KBM-7 (cell line): ENCODE results near the gene SLC6A18.
"Not testable (repeated sequence)": the region's sequence is repeated elsewhere in the genome, so short reads cannot be mapped to it uniquely, and the experiment has no call there.

Experiments used
- DNase-seq: peaks from one replicate; pipeline ENCODE4 v3.0.0-alpha.2; 2015
- in situ Hi-C: fragments of 300-500 bp; cut with MboI; formaldehyde crosslinking; loops from 2 replicates; pipeline ENCODE4 v1.14.3; 2020; ENCODE audit warnings: low sequenced_read_pairs, low pct_unique_long_range_greater_than_20kb, mixed read lengths

SLC6A18 gene

DNA sequence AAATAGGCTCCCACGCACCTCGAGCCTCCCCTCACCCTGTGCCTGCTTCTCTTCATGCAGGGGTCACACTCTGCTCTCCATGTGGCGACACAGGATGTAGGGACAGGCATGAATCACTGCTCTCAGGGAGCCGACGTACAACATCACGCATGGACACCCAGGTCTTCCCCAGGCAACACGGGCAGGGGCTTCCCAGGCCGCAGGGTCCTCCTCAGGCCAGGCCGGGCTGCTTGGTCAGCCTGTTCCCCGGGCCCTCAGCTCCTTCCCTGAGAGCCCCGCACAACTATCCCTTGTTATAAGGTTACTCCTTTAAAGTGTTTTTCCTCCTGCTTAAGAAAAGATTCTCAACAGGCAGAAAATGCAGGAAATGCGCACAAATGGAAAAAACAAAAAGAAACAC lies 1.1 kb downstream of the SLC6A18 start:
- no peak for DNase-seq
- in situ Hi-C loops: no loop called here

DNA sequence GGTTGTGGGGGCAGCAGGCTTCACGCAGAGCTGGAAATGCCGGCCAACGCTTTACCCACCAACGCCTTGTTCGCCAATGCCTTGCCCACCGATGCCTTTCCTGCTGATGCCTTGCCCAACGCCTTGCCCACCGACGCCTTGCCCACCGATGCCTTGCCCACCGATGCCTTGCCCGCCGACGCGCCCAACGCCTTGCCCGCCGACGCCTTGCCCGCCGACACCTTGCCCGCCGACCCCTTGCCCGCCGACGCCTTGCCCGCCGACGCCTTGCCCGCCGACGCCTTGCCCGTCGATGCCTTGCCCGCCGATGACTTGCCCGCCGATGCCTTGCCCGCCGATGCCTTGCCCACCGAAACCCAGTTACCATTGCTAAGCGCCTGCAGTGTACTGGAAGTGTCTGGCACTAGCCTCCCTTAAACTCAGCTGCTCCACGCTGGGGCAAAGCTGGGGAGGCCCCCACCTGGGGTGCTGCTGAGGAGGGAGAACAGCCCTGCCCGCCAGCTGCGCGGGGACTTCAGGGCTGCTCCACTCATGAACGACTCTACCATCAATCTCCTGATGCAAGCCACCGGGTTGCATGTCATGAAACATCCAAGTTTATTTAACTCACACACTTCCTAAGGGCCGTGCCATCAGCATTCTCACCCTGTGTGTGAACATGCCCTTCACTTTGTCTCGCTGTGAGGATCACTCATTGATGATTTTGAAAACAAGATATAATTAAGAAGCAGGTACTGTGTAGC lies 1.8 kb downstream of the SLC6A18 start:
- no peak for DNase-seq
- in situ Hi-C loops: no loop called here

DNA sequence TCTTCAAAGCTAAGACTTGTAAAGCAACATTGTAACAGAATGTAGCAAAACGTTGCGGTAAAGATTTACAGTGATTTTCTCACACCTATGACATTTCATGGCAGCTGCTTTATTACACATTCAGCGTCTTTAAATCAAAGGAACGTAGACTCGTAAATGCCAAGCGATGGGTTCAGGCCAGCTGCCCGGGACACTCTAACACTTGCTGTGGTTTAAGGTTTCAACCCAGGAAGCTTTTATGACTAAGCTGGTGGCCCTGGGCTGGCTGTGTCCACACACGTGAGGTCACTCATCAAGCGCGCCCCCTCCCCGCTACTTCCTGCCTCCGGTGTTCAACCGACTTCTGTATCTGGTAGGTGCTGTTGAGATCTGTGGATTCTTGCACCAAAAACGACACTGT lies 2.5 kb downstream of the SLC6A18 start:
- DNase-seq: no peak
- in situ Hi-C loops: no loop called here

DNA sequence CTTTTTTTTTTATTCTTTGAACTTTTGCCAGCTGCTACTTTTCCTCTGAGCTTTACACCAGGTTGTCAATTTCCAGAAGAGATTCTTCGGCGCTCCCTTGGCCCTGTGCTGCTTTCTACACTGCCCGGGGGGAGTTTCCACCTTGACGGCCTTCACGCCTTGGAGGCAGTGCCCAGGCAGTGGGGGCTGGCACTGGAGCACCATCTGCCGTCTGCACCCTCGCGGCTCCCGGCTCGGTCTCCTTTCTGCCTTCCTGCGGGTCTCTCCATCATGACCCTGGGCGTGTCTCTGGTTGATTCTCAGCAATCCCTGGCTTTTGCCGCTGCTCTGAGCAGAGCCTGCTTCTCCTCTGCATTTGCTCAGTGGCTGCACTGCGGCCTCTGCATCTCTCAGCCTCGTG lies 2.9 kb downstream of the SLC6A18 start:
- in situ Hi-C loops: no loop called here
- no peak for DNase-seq

DNA sequence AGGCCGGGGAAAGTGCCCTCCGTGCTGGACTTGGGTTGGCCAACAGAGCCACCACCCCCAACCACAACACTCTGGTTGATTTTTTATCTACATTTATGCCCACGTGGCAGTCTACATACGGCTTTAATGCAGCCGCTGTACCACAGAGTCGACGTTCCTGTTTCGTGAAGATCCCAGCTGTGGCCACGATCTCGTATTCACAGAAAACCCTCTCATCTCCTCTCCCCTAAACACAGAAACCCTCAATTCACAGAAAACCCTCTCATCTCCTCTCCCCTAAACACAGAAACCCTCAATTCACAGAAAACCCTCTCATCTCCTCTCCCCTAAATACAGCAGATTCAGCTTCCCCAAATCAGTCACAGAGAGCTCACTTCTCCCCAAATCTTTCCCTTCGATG lies 3.8 kb downstream of the SLC6A18 start:
- DNase-seq, in situ Hi-C loops: not testable (repeated sequence)

DNA sequence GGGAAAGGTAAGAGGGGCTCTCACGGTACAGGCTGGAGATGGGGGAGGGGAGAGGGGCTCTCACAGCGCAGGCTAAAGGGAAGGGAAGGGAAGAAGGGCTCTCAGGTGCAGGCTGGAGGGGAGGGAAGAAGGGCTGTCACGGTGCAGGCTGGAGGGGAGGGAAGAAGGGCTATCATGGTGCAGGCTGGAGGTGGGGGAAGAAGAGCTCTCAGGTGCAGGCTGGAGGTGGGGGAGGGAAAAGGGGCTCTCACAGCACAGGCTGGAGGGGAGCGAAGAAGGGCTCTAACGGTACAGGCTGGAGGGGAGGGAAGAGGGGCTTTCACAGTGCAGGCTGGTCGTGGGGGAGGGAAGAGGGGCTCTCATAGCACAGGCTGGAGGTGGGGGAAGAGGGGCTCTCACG lies 4.6 kb downstream of the SLC6A18 start:
- in situ Hi-C loops: no loop called here
- no peak for DNase-seq

DNA sequence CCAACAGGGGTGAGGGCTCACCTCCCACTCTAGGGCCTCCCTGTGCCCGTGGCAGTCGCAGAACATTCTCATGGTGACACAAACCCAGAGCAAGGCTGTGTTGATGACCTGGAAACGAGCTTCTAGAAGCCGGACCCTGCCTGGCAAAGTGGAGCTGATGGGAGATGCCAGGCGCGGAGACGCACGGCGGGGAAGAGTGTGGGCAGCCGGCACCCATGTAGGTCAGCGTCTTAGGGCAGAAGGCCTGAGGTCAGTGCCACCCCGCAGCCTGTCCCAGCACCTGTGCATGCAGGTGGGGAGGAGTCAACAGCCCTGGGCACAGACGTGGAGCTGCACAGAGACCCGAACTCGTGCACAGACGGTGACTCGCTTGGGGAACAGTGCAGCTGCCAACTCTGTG lies 5.4 kb downstream of the SLC6A18 start:
- no peak for DNase-seq
- in situ Hi-C loops: no loop called here

DNA sequence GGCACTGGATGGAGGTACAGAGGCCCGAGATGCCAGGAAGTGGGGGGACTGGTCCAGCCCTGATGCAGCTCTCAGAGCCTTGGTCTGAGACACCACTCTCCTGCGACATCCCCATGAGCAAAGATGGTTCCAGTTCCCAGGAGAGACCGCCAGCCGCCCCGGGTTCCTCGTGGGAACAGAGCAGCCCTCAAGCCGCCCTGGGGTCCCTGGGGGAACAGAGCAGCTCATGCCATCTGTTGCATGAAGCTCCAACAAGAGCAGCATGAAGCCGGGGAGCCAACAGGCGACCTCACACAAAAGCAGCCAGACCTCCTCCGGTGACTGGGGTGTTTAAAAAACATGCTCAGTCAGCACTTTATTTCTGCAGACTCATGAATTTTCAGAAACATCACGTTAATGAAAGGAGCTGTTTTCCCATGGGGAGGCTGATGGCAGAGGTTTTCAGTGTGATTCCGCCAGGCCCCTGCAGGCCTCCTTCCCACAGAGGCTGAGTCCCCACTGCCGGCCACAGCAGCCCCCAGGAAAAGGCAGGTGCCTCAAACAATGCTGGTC lies 6.2 kb downstream of the SLC6A18 start:
- in situ Hi-C loops: no loop called here
- no peak for DNase-seq

DNA sequence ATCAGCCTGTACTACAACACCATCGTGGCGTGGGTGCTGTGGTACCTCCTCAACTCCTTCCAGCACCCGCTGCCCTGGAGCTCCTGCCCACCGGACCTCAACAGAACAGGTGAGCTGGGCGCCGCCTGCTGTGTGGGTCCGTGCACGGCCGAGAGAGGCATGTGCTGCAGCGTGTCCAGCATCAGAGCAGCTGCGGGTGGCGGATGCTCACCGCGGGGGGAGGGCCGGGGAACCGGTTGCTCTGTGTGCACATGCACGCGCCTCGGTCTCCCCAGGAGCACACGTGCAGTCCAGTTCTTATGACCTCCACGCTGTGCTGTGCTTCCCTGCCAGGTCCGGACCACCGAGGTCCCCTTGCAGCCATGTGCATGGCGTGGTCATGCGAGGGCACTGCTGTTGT lies 7.6 kb downstream of the SLC6A18 start:
- no peak for DNase-seq
- in situ Hi-C loops: no loop called here

DNA sequence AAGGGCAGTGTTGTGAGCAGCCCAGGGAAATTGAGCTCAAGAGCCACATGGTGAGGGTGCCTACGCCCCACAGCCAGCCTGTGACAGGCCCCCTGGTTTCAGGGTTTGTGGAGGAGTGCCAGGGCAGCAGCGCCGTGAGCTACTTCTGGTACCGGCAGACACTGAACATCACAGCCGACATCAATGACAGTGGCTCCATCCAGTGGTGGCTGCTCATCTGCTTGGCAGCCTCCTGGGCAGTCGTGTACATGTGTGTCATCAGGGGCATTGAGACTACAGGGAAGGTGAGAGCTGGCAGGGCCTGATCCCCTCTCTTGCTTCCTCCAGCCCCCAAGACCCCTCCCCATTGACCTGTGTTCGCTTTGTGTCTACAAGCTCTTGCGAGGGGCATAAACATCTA lies 10.2 kb downstream of the SLC6A18 start:
- peak; percentile 24 for DNase-seq
- in situ Hi-C loops: no loop called here

DNA sequence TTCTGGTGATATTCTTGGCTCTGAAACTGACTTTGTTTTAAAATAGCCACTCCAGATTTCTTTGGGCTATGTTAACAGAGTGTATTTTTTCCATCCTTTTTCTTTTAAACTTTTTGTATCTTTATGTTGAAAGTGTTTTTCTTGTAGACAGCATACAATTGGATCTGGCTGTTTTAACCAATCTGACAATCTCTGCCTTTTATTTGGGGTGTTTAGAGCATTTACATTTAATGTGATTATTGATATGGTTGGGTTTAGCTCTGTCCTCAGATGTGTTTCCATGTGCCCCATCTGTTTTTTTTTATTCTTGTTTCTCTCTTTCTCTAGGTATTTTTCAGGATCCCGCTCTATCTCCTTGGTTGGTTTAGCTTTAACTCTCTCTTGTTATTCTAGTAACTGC lies 10.7 kb downstream of the SLC6A18 start:
- in situ Hi-C loops: no loop called here
- no peak for DNase-seq

DNA sequence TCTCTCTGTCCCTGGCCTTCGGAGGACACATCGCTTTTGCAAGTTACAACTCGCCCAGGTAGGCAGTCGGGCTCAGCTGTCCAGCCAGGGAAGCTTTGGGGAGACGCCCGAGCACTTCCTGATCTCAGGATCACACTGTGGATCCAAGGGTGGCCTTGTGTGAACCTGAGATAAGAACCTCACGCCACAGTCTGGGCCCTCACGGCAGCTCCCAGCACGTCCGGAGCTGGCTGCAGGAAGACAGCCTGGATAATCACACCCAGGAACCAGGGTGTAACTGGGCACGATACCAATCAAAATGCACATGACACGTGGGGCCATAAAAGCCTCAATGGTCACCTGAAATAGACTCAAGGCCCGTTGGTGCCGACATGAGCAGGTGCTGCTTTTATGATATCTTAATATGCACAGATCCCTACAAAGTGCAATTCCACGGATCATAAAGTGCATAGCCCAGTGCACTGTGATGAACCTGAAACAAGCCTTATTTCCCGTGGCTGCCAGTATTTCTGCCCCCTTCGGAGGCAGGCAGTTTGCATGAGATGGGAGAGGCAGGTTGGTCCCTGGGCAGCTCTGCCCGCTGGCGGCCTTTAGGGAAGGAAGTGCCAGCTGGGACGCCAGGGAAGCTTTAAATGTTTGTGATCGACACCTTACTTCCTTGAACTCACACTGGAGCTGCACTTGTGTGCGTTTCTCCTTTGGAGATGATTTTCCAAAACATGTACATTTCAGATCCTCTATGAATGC lies 14.5 kb downstream of the SLC6A18 start:
- DNase-seq: no peak
- in situ Hi-C loops: no loop called here

DNA sequence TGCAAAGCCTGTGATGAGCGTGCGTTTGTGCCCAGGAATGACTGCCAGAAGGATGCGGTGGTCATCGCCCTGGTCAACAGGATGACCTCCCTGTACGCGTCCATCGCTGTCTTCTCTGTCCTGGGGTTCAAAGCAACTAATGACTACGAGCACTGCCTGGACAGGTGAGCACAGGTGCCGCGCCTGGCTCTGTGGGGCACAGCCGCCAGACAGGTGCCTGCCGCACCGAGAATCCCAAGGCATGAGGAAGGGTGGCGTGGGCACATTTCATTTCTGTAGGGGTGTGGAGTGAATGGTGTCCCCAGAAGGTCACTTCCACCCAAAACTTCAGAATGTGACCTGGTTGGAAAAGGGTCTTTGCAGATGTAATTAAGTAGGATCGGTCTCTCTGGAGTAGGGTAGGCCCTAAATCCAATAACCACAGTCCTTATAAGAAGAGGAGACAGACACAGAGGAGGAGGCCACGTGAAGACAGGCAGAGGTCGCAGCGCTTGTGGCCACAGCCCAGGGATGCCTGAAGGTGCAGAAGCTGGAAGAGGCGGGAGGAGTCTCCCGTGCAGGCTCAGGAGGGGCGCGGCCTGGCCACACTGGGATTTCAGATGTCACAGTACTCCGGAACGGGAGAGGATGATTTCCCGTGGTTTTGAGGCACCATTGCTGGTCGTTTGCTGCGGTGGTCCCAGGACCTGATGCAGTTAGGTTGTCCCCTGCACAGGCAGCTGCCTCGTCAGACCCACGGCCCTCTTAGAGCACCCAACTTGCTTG lies 15.5 kb downstream of the SLC6A18 start:
- in situ Hi-C loops: no loop called here
- DNase-seq: no peak

DNA sequence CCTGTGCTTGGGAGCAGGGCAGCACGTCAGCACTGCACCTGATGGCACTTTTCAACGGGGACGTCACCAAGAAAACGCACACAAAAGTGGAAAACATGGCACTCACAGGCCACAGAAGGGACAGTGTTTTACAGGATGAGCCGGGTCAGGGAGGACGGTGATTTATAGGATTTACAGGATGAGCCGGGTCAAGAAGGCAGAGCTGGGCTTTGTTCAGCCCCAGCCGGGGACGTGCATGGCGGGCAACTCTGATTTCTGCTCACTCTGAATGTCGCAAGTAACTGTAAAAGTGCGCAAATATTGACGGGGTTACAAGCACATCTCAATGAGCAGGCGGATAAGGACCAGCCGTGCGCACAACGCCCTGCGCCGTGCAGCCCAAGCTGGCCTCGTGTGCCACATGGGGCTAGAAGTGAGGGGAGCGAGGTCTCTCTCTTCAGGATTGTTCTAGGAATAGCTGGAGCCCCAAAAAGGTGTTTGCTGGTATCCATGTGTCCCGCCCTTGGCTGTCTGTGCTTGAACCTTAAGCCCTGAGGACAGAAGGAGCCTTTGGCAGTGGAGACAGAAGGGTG lies 16.4 kb downstream of the SLC6A18 start:
- no peak for DNase-seq
- in situ Hi-C loops: no loop called here

DNA sequence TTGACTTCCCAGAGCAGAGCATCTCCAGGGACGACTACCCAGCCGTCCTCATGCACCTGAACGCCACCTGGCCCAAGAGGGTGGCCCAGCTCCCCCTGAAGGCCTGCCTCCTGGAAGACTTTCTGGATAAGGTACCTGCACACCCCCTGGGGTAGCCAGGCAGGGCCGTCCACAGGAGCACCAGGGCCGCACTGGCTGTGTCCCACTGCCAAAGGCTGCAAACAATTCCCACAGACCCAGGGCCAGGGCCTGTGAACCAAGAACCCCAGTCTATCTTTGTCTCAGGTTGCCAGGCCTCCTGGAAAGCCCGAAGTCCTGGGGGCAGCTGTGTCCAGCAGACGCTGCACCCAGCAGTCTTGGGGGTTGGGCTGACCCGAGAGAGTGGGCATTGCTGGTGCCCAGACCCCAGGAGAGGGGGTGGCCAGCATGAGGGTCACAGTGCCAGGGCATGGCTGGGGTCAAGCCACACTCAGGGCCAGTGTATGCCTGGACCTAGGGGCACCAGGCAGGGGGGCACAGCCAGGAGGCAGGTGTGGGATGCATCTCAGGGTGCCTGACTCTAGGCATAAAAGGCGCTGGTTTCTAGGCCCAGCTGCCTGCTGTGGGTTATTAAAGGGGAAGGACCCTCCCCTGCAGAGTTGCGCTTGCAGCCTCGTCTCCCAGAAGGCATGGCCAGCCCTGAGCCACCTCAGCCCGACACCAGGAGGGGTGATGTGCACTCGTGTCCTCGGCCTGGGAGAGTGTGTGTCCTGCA lies 17.7 kb downstream of the SLC6A18 start:
- DNase-seq: no peak
- in situ Hi-C loops: no loop called here

DNA sequence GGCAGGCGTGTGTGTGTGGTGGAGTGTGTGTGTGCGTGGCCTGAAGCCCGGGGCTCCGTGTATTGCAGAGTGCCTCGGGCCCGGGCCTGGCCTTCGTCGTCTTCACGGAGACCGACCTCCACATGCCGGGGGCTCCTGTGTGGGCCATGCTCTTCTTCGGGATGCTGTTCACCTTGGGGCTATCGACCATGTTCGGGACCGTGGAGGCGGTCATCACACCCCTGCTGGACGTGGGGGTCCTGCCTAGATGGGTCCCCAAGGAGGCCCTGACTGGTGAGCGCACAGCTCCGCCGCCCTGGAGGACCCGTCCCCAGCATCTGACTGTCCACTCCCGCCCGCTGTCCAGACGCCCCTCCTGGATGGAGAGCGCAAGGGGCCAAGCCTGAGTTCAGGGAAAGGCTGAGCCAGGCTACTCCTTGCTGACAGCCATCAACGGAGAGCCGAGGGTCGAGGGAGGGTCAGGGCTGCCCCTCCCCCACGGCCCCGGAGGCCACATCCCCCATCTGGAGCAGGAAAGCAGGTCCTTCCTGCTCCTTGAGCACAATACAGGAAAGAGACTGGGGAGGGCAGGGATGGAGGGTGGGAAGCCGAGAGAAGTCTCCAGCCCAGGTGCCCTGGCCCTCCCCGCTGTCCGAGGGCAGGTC lies 18.4 kb downstream of the SLC6A18 start:
- DNase-seq: no peak
- in situ Hi-C loops: no loop called here

DNA sequence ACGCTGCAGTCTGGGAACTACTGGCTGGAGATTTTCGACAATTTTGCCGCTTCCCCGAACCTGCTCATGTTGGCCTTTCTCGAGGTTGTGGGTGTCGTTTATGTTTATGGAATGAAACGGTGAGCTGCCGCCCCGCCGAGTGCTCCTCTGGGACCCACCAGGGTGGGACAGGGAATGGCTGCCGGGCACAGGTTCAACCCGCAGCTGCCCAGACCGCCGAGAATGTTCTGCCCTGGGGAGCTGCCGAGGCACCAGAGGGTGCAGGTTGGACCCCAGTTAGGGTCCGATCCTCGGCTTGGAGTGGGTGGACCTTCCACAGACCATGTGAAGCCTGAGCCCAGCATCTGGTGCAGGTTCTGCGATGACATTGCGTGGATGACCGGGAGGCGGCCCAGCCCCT lies 19.1 kb downstream of the SLC6A18 start:
- in situ Hi-C loops: no loop called here

DNA sequence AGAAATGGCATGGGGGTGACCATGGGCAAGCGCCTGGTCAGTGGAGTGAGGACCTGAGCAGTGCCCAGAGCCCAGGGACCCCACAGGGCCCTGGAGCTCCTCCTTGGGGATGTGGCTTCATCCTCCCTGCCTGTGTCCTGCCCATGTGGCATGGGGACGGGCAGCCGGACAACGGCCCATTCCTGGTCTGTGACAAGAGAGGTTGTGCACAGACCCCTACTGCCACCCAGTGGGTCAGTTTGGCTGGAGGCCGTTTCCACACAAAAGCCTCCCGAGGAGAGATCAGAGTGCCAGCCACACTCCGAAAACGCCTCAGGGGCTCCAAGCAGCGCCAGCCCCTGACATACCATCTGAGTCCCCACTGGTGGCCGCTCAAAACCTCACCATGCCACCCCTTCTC lies 19.8 kb downstream of the SLC6A18 start:
- in situ Hi-C loops: no loop called here
- no peak for DNase-seq

More for the DNA sequence above, 19.1 kb downstream of the SLC6A18 start:
- no peak for DNase-seq
